H9 (cell line): ENCODE data around the gene FNDC3A. TPM values are rescaled to one million over a fixed set of nuclear protein-coding genes. Genes with fewer than 3 reads are reported as not detected.

Source experiments
- DNase-seq: peaks from one replicate; pipeline ENCODE4 v3.0.0-alpha.2; 2017
- H2AFZ ChIP-seq: one replicate; pipeline ENCODE4 v1.6.1; 2013; ENCODE audit warnings: mild to moderate bottlenecking, low read length, control low read depth, moderate library complexity
- H2AK5ac ChIP-seq: 2 replicates; pipeline ENCODE4 v1.6.1; 2013; ENCODE audit warnings: low read length, control low read depth, mixed read lengths; ENCODE audit not compliant: insufficient read length
- H2BK120ac ChIP-seq: one replicate; pipeline ENCODE4 v1.6.1; 2013; ENCODE audit warnings: low read depth, mild to moderate bottlenecking, low read length, control low read depth, inconsistent platforms; ENCODE audit not compliant: poor library complexity, severe bottlenecking
- H2BK12ac ChIP-seq: 2 replicates; pipeline ENCODE4 v1.6.1; 2013; ENCODE audit warnings: low read length, control low read depth, mixed read lengths, low read depth; ENCODE audit not compliant: insufficient read length
- H2BK15ac ChIP-seq: 2 replicates; pipeline ENCODE4 v1.6.1; 2013; ENCODE audit warnings: low read depth, low read length, control low read depth
- H2BK20ac ChIP-seq: one replicate; pipeline ENCODE4 v1.6.1; 2013; ENCODE audit warnings: low read depth, mild to moderate bottlenecking, low read length, control low read depth, inconsistent platforms; ENCODE audit not compliant: poor library complexity, severe bottlenecking
- H2BK5ac ChIP-seq: 2 replicates; pipeline ENCODE4 v1.6.1; 2013; ENCODE audit warnings: low read length, control low read depth, mixed read lengths; ENCODE audit not compliant: insufficient read length
- H3K14ac ChIP-seq: 2 replicates; pipeline ENCODE4 v1.6.1; 2013; ENCODE audit warnings: low read length, control low read depth; ENCODE audit not compliant: insufficient read depth
- H3K18ac ChIP-seq: 2 replicates; pipeline ENCODE4 v1.6.1; 2013; ENCODE audit warnings: low read depth, mild to moderate bottlenecking, mixed read lengths, low read length, control low read depth; ENCODE audit not compliant: insufficient read length
- H3K23ac ChIP-seq: 2 replicates; pipeline ENCODE4 v1.6.1; 2013; ENCODE audit warnings: low read length, control low read depth, mixed read lengths, low read depth; ENCODE audit not compliant: insufficient read length
- H3K23me2 ChIP-seq: 2 replicates; pipeline ENCODE4 v1.6.1; 2013; ENCODE audit warnings: low read depth, mild to moderate bottlenecking, mixed read lengths, low read length, control low read depth; ENCODE audit not compliant: insufficient read length, poor library complexity, severe bottlenecking
- H3K27ac ChIP-seq: 2 replicates; pipeline ENCODE4 v1.5.1; 2013; ENCODE audit warnings: low read length, control low read depth, mixed read lengths, low read depth; ENCODE audit not compliant: insufficient read length
- H3K27me3 ChIP-seq: 2 replicates; pipeline ENCODE4 v1.6.1; 2013; ENCODE audit warnings: low read length, control low read depth, inconsistent platforms; ENCODE audit not compliant: insufficient read depth
- H3K4ac ChIP-seq: 2 replicates; pipeline ENCODE4 v1.6.1; 2013; ENCODE audit warnings: low read depth, mild to moderate bottlenecking, control low read depth, inconsistent platforms, low read length, moderate library complexity
- H3K4me1 ChIP-seq: 2 replicates; pipeline ENCODE4 v1.6.1; 2013; ENCODE audit warnings: low read length, control low read depth, inconsistent platforms; ENCODE audit not compliant: insufficient read depth
- H3K4me2 ChIP-seq: 2 replicates; pipeline ENCODE4 v1.6.1; 2013; ENCODE audit warnings: low read length, control low read depth, mixed read lengths; ENCODE audit not compliant: insufficient read length, insufficient read depth
- H3K56ac ChIP-seq: 2 replicates; pipeline ENCODE4 v1.6.1; 2013; ENCODE audit warnings: low read depth, mild to moderate bottlenecking, mixed read lengths, low read length, control low read depth; ENCODE audit not compliant: insufficient read length
- H3K79me1 ChIP-seq: 2 replicates; pipeline ENCODE4 v1.6.1; 2013; ENCODE audit warnings: low read depth, mild to moderate bottlenecking, moderate library complexity, low read length, control low read depth, inconsistent platforms; ENCODE audit not compliant: insufficient read depth, poor library complexity, severe bottlenecking
- H3K79me2 ChIP-seq: 2 replicates; pipeline ENCODE4 v1.6.1; 2013; ENCODE audit warnings: low read length, control low read depth, inconsistent platforms; ENCODE audit not compliant: insufficient read depth
- H3K9ac ChIP-seq: 2 replicates; pipeline ENCODE4 v1.6.1; 2013; ENCODE audit warnings: low read length, control low read depth, mixed read lengths; ENCODE audit not compliant: insufficient read length; ENCODE audit errors: extremely low read depth
- H3K9me3 ChIP-seq: one replicate; pipeline ENCODE4 v1.6.1; 2013; ENCODE audit warnings: low read depth, low read length, inconsistent platforms; ENCODE audit not compliant: control insufficient read depth
- H3T11ph ChIP-seq: one replicate; pipeline ENCODE4 v1.6.1; 2013; ENCODE audit warnings: mild to moderate bottlenecking, low read length, control low read depth, inconsistent platforms
- H4K20me1 ChIP-seq: one replicate; pipeline ENCODE4 v1.6.1; 2013; ENCODE audit not compliant: control insufficient read depth, insufficient read length, insufficient read depth
- H4K5ac ChIP-seq: 2 replicates; pipeline ENCODE4 v1.6.1; 2013; ENCODE audit warnings: low read depth, mild to moderate bottlenecking, mixed read lengths, low read length, control low read depth; ENCODE audit not compliant: insufficient read length
- H4K8ac ChIP-seq: replicated peaks from 2 replicates; pipeline ENCODE4 v1.6.1; 2013; ENCODE audit warnings: low read length, control low read depth, mixed read lengths, low read depth; ENCODE audit not compliant: insufficient read length
- H4K91ac ChIP-seq: 2 replicates; pipeline ENCODE4 v1.6.1; 2013; ENCODE audit warnings: low read depth, mild to moderate bottlenecking, moderate library complexity, mixed read lengths, low read length, control low read depth; ENCODE audit not compliant: insufficient read length
- H3K27ac Mint-ChIP-seq, 3 experiments: 2 replicates in 2 of 3; 3 replicates in 1 of 3; pipeline ENCODE4 v1.8.0; 2020 to 2021; ENCODE audit warnings: mixed read lengths in 3 of 3, mild to moderate bottlenecking in 1 of 3, moderate library complexity in 1 of 3
- H3K27me3 Mint-ChIP-seq: 2 replicates; pipeline ENCODE4 v1.8.0; 2021; ENCODE audit warnings: low read depth, mild to moderate bottlenecking, moderate library complexity, mixed read lengths
- H3K36me3 Mint-ChIP-seq, 3 experiments: 2 replicates in 2 of 3; 3 replicates in 1 of 3; pipeline ENCODE4 v1.8.0; 2020 to 2021; ENCODE audit warnings: low read depth in 3 of 3, mixed read lengths in 3 of 3; ENCODE audit not compliant: insufficient read depth in 1 of 3
- H3K4me1 Mint-ChIP-seq, 2 experiments: 2 replicates each; pipeline ENCODE4 v1.8.0; 2020; ENCODE audit warnings: mixed read lengths in 2 of 2
- H3K4me3 Mint-ChIP-seq, 2 experiments: 2 replicates in 1 of 2; 3 replicates in 1 of 2; pipeline ENCODE4 v1.8.0; 2020 to 2021; ENCODE audit warnings: mild to moderate bottlenecking in 2 of 2, mixed read lengths in 2 of 2, moderate library complexity in 1 of 2
- H3K9me3 Mint-ChIP-seq, 2 experiments: 2 replicates in 1 of 2; 3 replicates in 1 of 2; pipeline ENCODE4 v1.8.0; 2020; ENCODE audit warnings: mild to moderate bottlenecking in 2 of 2, mixed read lengths in 2 of 2, moderate library complexity in 1 of 2
- WGBS: extraction: QIAGEN DNeasy Blood & Tissue Kit; methylation state at CpG from one replicate; pipeline ENCODE4 v1.1.7; 2013; ENCODE audit warnings: missing lambda C conversion rate, low lambda C conversion rate, mixed read lengths; ENCODE audit not compliant: insufficient read length; ENCODE audit errors: extremely low coverage; 5-methylcytosine and 5-hydroxymethylcytosine counted together
- total RNA-seq: library from RNA; stranded (reverse); gene quantifications from 2 replicates; pipeline ENCODE4 v1.2.1, GENCODE V29; 2021
- TF ChIP-seq, protein P1 (sequence below): fragments of 200-600 bp; sonication (generic); conservative IDR thresholded peaks from 3 replicates; pipeline ENCODE4 v1.8.0; 2021; ENCODE audit warnings: antibody characterized with exemption, mild to moderate bottlenecking

Gene FNDC3A
- total RNA-seq, 1 experiment from 2014 or later = 27.4 TPM

- Histone ChIP-seq H3K27me3 (no peaks in the 10 kb centered on the region; the same call in 1 of the 2 replicates), H2BK20ac (no peak overlapping the region), H3K14ac (no peak overlapping the region), H3K27ac (no peak overlapping the region), H3K56ac (no peak overlapping the region), H2BK120ac (no peak overlapping the region), H2AK5ac (no peak overlapping the region), H3K9ac (no peak overlapping the region), H3K79me2 (no peaks in the 10 kb centered on the region), H3K79me1 (no peaks in the 10 kb centered on the region), H3K23me2 (no peaks in the 10 kb centered on the region), H4K91ac (no peak overlapping the region), H3K18ac (no peak overlapping the region), H3K4me1 (no peaks in the 10 kb centered on the region), H3K4me2 (no peak overlapping the region), H3T11ph (no peak overlapping the region), H2BK12ac (no peak overlapping the region), H4K20me1 (no peaks in the 10 kb centered on the region), H3K4ac (no peak overlapping the region), H4K8ac (no peak overlapping the region), H2BK15ac (no peak overlapping the region), H2BK5ac (no peak overlapping the region), H4K5ac (no peak overlapping the region), H3K9me3 (no peaks in the 10 kb centered on the region), H3K23ac (no peak overlapping the region), H2AFZ (no peak overlapping the region)
- no peaks in the 10 kb centered on the region; the same call in 1 of the 2 replicates for H3K27me3 Mint-ChIP-seq
- H3K36me3 Mint-ChIP-seq = peaks cover 0 to 27% (median 12%) of the 10 kb centered on the region in 3 experiments; a peak in 6 of 7 replicates
- H3K4me1 Mint-ChIP-seq = peaks cover 5 to 15% of the 10 kb centered on the region in 2 experiments; a peak in 3 of 4 replicates
- no peak for DNase-seq
- WGBS = no CpG with 5 or more reads among the region's 2 CpGs
- H3K27ac Mint-ChIP-seq = no peak overlapping the region
- TF ChIP-seq, protein P1, sequence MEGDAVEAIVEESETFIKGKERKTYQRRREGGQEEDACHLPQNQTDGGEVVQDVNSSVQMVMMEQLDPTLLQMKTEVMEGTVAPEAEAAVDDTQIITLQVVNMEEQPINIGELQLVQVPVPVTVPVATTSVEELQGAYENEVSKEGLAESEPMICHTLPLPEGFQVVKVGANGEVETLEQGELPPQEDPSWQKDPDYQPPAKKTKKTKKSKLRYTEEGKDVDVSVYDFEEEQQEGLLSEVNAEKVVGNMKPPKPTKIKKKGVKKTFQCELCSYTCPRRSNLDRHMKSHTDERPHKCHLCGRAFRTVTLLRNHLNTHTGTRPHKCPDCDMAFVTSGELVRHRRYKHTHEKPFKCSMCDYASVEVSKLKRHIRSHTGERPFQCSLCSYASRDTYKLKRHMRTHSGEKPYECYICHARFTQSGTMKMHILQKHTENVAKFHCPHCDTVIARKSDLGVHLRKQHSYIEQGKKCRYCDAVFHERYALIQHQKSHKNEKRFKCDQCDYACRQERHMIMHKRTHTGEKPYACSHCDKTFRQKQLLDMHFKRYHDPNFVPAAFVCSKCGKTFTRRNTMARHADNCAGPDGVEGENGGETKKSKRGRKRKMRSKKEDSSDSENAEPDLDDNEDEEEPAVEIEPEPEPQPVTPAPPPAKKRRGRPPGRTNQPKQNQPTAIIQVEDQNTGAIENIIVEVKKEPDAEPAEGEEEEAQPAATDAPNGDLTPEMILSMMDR = no peak
- H3K4me3 Mint-ChIP-seq = no peak overlapping the region
- H3K9me3 Mint-ChIP-seq = peaks cover 6 to 16% of the 10 kb centered on the region in 2 experiments; a peak in 4 of 5 replicates
Observed at GRCh38 chr13:49046519-49046918, 70.8 kb downstream of the FNDC3A start.
